Lower leg skin (tissue), 4 donors: ENCODE data around the gene CHTOP. TPM values are rescaled to one million over a fixed set of nuclear protein-coding genes. Genes with fewer than 3 reads are reported as not detected.

Experiments used
- DNase-seq, 2 donors: peaks; one replicate each; pipeline ENCODE4 v3.0.0-alpha.2; 2019; ENCODE audit warnings: low spot score in 2 of 2
- H3K4me3 ChIP-seq: fragments of 200-600 bp; sonication (generic); 2 replicates; pipeline ENCODE4 v1.5.1; 2017; ENCODE audit warnings: mild to moderate bottlenecking, low read depth; ENCODE audit not compliant: poor library complexity, severe bottlenecking
- CTCF ChIP-seq, 3 donors: fragments of 450-650 bp; IDR thresholded peaks; one replicate each; pipeline ENCODE4 v1.5.1; 2016; ENCODE audit warnings: antibody characterized with exemption in 3 of 3, mild to moderate bottlenecking in 3 of 3, moderate library complexity in 2 of 3
- POLR2A ChIP-seq, 2 donors: fragments of 450-650 bp; IDR thresholded peaks; one replicate each; pipeline ENCODE4 v1.6.1; 2016 to 2017; ENCODE audit warnings: antibody characterized with exemption in 2 of 2, mild to moderate bottlenecking in 1 of 2, moderate library complexity in 1 of 2
- WGBS, 2 donors: methylation state at CpG; one replicate each; pipeline ENCODE4 v1.1.5; 2018; 5-methylcytosine and 5-hydroxymethylcytosine counted together
- intact Hi-C: fragments of 100-400 bp; cut with DNase I; formaldehyde crosslinking; loops from one replicate; pipeline ENCODE4 v1.15.0; 2023; ENCODE audit warnings: low total_unique reads
- total RNA-seq, 4 donors: library from RNA; depleted of rRNA; stranded (reverse); fragments of >200 nt; gene quantifications; one replicate each; pipeline ENCODE4 v1.1.0, GENCODE V29; 2016

CHTOP gene
- total RNA-seq, 4 donors from 2014 or later = 56.1 to 86.9 (median 65.5) TPM

GRCh38 chr1:153631047-153632022 lies 2.5 kb upstream of the CHTOP start:
- no peak overlapping the region for H3K4me3 ChIP-seq
- whole genome bisulfite sequencing, 2 donors = 75 to 80% methylated on average over 10 of the region's 10 CpGs
- TF ChIP-seq POLR2A (IDR thresholded peaks at IDR 0.05) (no peak), CTCF (IDR thresholded peaks at IDR 0.05) (no peak)
- no peak for DNase-seq
- intact Hi-C loops = no loop called here

GRCh38 chr1:153633161-153633753 lies 609 bp upstream of the CHTOP start:
- TF ChIP-seq POLR2A (IDR thresholded peaks at IDR 0.05) = no peak
- no peak for TF ChIP-seq CTCF (IDR thresholded peaks at IDR 0.05)
- no peak for DNase-seq
- intact Hi-C loops = no loop called here
- WGBS, 2 donors = 34 to 35% methylated on average over 18 of the region's 18 CpGs
- no peak overlapping the region for H3K4me3 ChIP-seq

- no peak for DNase-seq
- intact Hi-C loops = no loop called here
- TF ChIP-seq POLR2A (IDR thresholded peaks at IDR 0.05) (no peak), CTCF (IDR thresholded peaks at IDR 0.05) (no peak)
- no peak overlapping the region for H3K4me3 ChIP-seq
- WGBS, 2 donors = 84 to 90% methylated on average over 7 of the region's 7 CpGs
Measured at GRCh38 chr1:153635872-153636271, 2.0 kb downstream of the CHTOP start.

GRCh38 chr1:153636312-153636711 lies 2.4 kb downstream of the CHTOP start:
- no peak for DNase-seq
- 90 to 92% methylated on average over 9 of the region's 9 CpGs for WGBS, 2 donors
- no peak overlapping the region for H3K4me3 ChIP-seq
- TF ChIP-seq CTCF (IDR thresholded peaks at IDR 0.05) = no peak
- TF ChIP-seq POLR2A (IDR thresholded peaks at IDR 0.05) = no peak
- intact Hi-C loops = no loop called here

GRCh38 chr1:153638261-153638660 lies 4.4 kb downstream of the CHTOP start:
- TF ChIP-seq CTCF (IDR thresholded peaks at IDR 0.05) = no peak
- TF ChIP-seq POLR2A (IDR thresholded peaks at IDR 0.05) = no peak
- no peak for DNase-seq
- H3K4me3 ChIP-seq = no peak overlapping the region
- 85 to 90% methylated on average over 6 of the region's 6 CpGs for WGBS, 2 donors
- intact Hi-C loops = no loop called here
